KBM-7 (cell line): Measurements from ENCODE around the gene CABLES2.

ENCODE experiments used
- DNase-seq: peaks from one replicate; pipeline ENCODE4 v3.0.0-alpha.2; 2015
- in situ Hi-C: fragments of 300-500 bp; cut with MboI; formaldehyde crosslinking; loops from 2 replicates; pipeline ENCODE4 v1.14.3; 2020; ENCODE audit warnings: low sequenced_read_pairs, low pct_unique_long_range_greater_than_20kb, mixed read lengths

Gene CABLES2

GRCh38 chr20:62408055-62408454 lies 970 bp upstream of the CABLES2 start:
- DNase-seq = no peak
- in situ Hi-C loops = no loop called here

- in situ Hi-C loops = no loop called here
- DNase-seq = no peak
Measured at GRCh38 chr20:62406635-62407176, 379 bp downstream of the CABLES2 start.

GRCh38 chr20:62405981-62406513 lies 1.0 kb downstream of the CABLES2 start:
- in situ Hi-C loops = no loop called here
- no peak for DNase-seq

GRCh38 chr20:62405108-62405980 lies 1.7 kb downstream of the CABLES2 start:
- DNase-seq = no peak
- in situ Hi-C loops = no loop called here

DNA sequence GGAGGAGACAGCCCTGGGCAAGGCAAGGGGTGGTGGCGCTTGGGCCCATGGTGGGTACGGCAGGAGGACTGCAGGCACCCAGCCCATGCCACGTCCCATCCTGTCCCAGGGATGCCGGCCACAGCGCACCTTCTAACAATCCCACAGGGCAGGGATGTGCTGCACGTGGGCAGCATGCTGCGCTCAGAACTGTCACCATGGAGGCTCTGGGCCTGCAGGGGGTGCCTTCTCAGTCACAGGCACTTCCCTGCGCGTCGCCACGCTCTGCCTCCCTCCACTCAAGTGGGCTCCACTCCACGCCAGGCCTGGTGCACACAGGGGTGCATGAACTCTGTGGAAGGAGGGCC lies 2.4 kb downstream of the CABLES2 start:
- no peak for DNase-seq
- in situ Hi-C loops = no loop called here

DNA sequence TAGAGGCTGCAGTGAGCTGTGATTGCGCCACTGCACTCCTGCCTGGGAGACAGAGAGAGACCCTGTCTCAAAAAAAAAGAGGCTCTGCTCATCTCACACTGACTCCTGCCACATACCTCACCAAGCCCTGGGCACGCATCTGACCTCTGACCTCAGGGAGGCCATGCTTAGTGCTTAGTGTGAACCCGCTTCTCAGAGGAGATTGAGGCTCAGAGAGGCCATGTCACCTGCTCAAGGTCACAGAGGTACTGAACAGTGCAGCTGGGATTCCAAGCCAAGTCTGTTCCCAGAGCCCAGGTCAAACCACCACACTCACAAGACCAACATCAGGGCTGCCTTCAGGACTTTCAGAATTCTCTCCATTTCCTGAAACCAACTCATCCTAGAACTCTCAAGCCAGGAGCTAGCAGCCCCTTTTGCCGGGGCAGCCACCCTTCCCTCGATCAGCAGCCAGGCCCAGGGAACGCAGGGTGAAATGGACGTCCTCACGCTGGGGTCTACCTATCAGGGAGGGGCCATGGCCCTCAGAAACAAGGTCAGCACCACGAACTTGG lies 2.9 kb downstream of the CABLES2 start:
- in situ Hi-C loops = no loop called here
- no peak for DNase-seq

- no peak for DNase-seq
- in situ Hi-C loops = no loop called here
Measured at GRCh38 chr20:62403331-62403730, 3.8 kb downstream of the CABLES2 start.

DNA sequence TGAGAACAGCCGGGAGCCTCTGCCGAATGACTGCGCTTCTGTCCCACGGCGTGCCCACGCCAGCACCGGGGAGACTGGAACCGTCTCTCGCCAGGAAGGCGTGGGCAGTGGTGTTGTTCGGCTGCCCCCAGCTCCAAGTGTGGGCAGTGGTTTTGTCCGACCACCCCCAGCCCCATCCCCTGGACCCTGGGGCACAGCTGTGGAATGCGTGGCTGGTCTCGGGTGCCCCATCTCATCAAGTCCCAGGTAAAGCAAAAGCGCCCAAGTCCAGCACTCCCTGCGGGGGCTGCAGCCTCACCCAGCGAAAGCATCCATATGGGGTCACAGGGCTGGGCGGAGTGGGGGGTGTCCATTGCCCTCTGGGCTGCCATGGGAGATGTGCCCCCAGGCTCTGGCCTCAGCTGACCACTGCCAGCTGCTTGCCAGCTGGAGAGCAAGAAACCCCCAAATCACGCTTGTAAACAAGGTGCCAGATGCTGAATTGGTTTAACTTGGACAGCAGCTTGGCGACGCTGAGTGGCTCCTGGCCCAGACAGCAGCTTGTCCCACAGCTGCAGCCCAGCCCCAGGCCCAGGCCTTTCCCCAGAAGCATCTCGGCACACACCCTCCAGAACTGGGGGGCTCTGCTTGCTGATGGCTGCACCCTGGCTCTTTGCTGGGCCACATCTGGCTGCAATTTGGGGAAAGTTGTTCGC lies 4.5 kb downstream of the CABLES2 start:
- DNase-seq = no peak
- in situ Hi-C loops = no loop called here

DNA sequence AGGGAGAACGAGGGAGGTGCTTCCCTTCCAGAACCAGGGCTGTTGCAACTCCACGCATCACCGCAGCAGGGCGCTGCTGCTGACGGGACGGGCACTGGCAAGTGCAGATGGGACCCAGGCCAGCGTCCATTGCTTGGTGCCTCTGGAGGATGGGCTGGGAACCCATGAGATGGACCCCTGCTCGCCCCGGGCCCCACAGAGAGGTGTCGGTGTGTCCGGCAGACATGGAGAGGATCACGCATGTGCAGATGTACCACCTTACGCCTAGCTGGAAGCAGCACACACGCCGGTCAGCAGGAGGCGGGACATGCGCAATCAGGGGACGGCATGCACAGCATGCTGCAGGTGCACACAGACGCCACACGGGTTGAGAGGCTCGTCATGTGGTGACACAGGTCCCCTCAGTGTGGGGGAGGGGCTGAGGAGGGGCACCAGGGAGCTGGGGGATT lies 5.7 kb downstream of the CABLES2 start:
- DNase-seq = no peak
- in situ Hi-C loops = no loop called here

GRCh38 chr20:62400541-62400940 lies 6.5 kb downstream of the CABLES2 start:
- in situ Hi-C loops = no loop called here
- no peak for DNase-seq

DNA sequence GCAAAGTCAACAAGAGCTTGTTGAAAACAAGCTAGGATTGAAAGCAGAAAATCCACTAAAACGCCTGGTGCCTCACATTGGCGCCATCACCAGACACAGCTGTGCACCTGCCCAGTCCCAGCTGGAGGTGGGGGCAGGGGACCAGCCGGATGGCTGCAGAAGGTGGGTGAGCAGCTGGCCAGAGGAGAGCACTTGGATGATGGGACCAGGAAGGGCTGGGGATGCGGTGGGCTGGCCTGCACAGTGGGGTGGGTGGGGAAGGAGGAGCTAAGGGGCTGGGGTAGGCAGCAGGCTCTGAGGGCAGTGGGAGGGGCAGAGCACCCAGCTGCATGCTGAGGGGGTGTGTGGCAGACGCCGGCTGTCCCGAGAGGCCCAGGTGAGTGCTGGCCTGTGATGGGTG lies 7.1 kb downstream of the CABLES2 start:
- in situ Hi-C loops = no loop called here

GRCh38 chr20:62398120-62398821 lies 8.8 kb downstream of the CABLES2 start:
- no peak for DNase-seq
- in situ Hi-C loops = loop anchor here (25.0 kb wide), 1 partner anchor 386 kb away; no protein-coding TSS in a partner anchor

More for the DNA sequence above, 7.1 kb downstream of the CABLES2 start:
- no peak for DNase-seq

DNA sequence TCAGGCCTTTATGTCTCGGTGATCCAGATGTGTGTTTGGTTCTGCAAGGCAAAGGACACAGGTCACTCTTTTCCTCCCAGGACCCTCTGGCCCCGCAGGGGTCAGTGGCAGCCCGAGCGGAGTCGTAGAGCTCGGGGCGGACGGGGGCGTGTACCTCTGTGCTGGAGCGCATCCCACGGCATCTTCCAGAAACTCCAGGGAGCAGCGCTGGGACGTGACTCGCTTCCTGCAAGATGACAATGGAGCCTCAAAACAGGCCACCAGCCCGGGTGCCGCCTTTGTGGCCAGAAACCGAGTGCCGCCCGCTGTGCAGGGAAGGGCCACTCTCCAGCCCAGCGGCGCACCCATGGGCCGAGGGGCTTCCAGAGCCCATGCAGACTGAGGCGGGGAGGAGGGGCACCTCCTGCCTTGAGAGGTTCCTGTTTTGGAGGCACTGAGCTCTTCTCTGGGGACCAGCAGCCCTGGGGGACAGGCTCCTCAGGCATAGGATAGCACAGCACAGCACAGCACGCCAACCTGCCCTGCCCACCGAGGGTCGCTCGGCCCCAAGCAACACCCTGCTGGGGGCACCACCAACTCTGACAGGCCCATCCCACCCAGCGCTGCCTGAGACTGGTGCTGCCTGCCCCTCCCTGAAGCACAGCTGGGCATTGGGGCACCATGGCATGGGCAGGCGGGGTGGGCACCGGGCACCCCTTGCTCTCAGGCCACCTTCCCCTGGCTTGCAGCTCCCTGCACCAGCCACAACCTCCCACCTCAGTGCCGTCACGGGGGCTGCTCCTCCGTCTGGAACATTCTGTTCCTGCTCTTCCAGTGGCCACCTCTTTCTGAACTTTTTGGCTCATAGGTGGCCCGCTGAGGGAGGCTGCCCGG lies 10.5 kb downstream of the CABLES2 start:
- DNase-seq = no peak
- in situ Hi-C loops = loop anchor here (25.0 kb wide), 1 partner anchor 384 kb away; no protein-coding TSS in a partner anchor

DNA sequence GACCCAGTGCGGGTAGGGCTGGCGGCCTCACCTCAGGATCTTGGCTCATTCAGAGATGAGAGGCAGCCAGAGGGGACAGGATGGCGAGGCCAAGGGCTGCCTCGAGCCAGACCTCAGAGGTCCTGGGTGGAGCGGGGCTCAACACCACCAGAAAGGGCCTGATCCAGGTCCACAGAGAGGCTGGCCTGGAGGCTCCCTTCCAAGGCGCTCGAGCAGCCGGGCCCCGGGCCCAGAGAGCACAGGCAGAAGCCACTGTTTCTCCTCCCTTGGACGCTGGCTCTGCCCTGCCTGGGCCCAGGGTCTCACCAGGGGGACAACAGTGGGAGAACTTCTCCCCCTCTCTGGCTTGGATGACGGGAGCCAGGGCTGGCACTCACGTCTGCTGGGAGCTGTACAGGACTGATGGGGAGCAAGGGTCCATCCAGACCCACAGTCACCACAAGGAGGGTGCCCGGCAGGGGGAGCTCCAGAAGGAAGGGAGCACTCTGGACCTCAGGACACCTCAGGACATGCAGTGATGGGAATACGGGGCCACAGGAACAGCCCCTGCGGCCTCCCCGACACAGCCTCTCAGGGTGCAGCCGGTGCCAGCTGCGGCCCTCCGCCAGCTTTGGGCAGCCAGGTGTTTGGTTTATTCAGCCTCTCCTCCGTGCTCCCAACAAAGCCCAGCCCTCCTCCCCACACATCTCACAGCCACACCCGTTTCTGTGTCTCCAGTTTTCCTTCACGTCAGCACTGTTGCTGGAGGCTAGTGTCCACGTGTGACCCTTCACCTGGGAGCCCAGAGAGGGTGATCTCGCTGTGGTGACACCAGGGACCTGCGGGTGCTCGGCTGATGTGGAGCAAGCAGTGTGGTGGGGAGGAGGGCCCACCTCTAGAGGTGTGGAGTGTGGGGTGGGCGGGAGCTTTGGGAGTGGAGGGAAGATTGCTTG lies 11.5 kb downstream of the CABLES2 start:
- in situ Hi-C loops = loop anchor here (25.0 kb wide), 1 partner anchor 383 kb away; no protein-coding TSS in a partner anchor

DNA sequence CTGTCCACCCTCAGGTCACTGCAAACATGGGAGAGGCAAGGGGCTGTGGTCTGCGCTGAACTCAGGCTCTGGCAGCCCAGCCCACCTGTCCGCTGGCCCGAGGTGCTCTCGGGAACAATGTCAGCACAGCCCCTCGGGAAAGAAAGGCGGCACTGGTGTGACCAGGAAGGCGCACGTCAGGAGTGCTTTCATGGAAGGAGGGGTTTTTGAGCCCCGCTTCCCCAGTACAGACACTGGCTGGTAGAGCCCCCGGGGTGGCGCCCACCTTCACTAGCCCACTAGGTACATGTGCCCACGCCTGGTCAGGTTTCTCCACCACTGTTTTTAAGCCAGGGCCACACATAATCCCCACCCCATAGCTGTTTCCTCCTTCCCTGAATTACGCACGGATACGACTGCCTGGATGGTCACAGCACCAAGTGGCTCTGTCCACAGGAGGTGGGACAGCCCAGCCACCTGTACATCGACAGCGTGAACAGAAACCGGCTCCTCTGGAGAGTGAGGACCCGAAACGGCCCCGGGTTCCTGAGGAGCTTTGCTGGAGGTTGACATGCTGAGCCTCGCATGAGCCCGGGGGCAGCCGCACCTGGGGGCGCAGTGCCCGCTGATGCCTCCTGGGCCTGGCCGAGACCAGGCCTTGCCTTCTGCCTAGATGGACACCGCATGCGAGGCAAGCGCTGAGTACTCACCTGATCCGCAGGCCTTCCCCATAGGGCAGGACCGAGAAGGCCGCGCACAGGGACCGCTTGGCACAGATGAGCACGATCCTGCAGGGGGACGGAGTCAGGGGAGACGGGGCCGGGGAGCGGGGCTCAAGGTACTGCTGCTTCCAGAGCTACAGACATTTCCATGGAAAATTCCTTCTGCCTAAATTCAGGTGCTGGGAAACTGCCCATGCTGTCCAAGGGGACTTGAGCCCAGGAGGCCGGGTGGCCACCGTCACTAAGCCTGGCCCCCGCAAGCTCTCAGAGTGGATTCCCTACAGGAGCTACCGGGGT lies 12.5 kb downstream of the CABLES2 start:
- in situ Hi-C loops = loop anchor here (25.0 kb wide), 1 partner anchor 382 kb away; no protein-coding TSS in a partner anchor
- DNase-seq = no peak

More for the DNA sequence above, 11.5 kb downstream of the CABLES2 start:
- DNase-seq = no peak

GRCh38 chr20:62393830-62394229 lies 13.3 kb downstream of the CABLES2 start:
- DNase-seq = no peak
- in situ Hi-C loops = loop anchor here (25.0 kb wide), 1 partner anchor 382 kb away; no protein-coding TSS in a partner anchor
